ENCODE results near the gene SLC15A3. TPM values are rescaled to one million over a fixed set of nuclear protein-coding genes. Genes with fewer than 3 reads are reported as not detected.

SLC15A3 gene
- polyA plus RNA-seq, 1 of the 3 experiments (the other 2 are of a cell fraction) = not detected

DNA sequence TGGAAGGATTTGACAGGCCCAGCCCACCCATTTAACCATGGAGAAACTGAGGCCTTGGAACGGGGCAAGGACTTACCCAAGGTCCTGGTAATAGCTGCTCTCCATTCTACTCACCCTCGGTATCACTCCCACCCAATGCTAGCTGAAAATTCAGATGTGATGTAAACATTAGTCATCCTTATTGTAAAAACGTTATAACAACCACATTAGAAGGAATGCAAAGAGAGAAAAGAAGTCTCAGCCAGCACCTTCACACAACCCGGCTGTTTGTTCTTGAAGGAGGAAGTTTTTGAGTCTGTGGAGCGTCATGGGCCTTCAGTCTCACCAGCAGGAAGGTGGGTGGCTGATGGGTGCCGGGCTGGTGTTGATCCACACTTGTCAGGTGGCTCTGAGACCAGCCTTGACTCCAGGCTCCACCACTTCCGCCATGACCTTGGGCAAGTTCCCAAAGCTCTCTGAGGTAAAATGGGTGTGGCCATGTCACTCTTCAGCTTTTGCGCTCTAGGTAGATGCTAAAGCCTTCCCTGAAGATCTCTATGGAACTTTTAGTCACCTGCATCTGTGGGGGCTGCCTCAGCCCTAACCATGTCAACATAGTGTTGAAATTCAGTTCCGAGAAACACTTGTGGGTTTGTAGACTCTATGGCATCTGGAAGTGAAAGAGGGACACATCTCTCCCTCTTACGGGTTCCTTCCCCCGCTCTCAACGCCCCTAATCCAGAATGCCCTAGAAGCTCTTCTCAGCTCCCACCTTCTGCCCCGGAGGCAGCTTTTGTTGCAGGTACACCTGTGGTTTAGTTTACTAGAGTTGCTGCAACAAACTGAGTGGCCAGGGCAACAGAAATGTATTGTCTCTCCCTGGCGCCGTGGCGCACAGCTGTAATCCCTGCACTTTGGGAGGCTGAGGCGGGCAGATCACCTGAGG, 34.3 kb upstream of the SLC15A3 start (continued):
- TF ChIP-seq, protein P1, sequence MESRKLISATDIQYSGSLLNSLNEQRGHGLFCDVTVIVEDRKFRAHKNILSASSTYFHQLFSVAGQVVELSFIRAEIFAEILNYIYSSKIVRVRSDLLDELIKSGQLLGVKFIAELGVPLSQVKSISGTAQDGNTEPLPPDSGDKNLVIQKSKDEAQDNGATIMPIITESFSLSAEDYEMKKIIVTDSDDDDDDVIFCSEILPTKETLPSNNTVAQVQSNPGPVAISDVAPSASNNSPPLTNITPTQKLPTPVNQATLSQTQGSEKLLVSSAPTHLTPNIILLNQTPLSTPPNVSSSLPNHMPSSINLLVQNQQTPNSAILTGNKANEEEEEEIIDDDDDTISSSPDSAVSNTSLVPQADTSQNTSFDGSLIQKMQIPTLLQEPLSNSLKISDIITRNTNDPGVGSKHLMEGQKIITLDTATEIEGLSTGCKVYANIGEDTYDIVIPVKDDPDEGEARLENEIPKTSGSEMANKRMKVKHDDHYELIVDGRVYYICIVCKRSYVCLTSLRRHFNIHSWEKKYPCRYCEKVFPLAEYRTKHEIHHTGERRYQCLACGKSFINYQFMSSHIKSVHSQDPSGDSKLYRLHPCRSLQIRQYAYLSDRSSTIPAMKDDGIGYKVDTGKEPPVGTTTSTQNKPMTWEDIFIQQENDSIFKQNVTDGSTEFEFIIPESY (IDR thresholded peaks at IDR 0.05; ENCODE audit: borderline replicate concordance, low read depth) = no peak
- TF ChIP-seq SMC3 (IDR thresholded peaks at IDR 0.05; ENCODE audit: low read depth, low read length) = no peak

DNA sequence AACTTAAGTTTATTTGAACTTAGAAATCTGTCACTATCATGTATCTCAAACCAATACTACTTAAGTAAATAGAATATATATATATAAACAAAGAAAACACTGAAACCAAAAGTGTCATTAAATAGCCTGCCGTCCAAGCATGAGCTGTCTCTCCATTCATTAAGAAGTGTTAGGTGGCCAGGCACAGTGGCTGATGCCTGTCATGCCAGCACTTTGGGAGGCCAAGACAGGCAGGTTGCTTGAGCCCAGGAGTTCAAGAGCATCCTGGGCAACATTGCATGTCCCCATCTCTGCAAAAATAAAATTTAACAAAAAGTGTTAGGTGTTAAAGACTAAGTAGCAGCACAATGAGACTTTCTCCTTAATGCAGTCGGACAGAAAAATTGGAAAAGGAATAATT, 33.5 kb upstream of the SLC15A3 start:
- no peaks in the 10 kb centered on the region for H3K9me3 ChIP-seq
- H3K4me2 ChIP-seq = no peak overlapping the region
- WGBS (ENCODE audit: low lambda C conversion rate) = 70% methylated on average over 2 of the region's 2 CpGs
- ChIA-PET POLR2A (no interaction called here), CTCF (no interaction called here)
- H3K79me2 ChIP-seq (ENCODE audit: insufficient read depth) = no peaks in the 10 kb centered on the region
- H3K27me3 ChIP-seq (ENCODE audit: insufficient read depth) = no peaks in the 10 kb centered on the region; the same call in 1 of the 2 replicates
- H3K36me3 ChIP-seq (replicated peaks in 1 of 2; ENCODE audit: control insufficient read depth in 1 of 2, insufficient read depth in 2 of 2, low read length in 1 of 2) = no peaks in the 10 kb centered on the region
- H2AFZ ChIP-seq (ENCODE audit: low read depth) = no peak overlapping the region
- H3K4me1 ChIP-seq (ENCODE audit: control insufficient read depth in 1 of 2, insufficient read depth in 2 of 2, low read depth in 1 of 2, low read length in 1 of 2) = no peaks in the 10 kb centered on the region; a peak in 1 of 4 replicates
- H3K4me3 ChIP-seq (ENCODE audit: low read depth in 2 of 2, low read length in 1 of 2) = no peak overlapping the region
- DNase-seq = no peak
- no peaks in the 10 kb centered on the region for H4K20me1 ChIP-seq (ENCODE audit: insufficient read depth)
- H3F3A ChIP-seq (replicated peaks; ENCODE audit: insufficient read depth) = no peaks in the 10 kb centered on the region
- no peak overlapping the region for H3K27ac ChIP-seq (ENCODE audit: low read depth in 2 of 2, low read length in 1 of 2)
- no peak for TF ChIP-seq EP300 (IDR thresholded peaks at IDR 0.05; ENCODE audit: borderline replicate concordance in 1 of 2, low read depth in 1 of 2, low read length in 1 of 2)
- TF ChIP-seq, protein P2, sequence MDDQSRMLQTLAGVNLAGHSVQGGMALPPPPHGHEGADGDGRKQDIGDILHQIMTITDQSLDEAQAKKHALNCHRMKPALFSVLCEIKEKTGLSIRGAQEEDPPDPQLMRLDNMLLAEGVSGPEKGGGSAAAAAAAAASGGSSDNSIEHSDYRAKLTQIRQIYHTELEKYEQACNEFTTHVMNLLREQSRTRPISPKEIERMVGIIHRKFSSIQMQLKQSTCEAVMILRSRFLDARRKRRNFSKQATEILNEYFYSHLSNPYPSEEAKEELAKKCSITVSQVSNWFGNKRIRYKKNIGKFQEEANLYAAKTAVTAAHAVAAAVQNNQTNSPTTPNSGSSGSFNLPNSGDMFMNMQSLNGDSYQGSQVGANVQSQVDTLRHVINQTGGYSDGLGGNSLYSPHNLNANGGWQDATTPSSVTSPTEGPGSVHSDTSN (IDR thresholded peaks at IDR 0.05) = no peak
- TF ChIP-seq, protein P1 (IDR thresholded peaks at IDR 0.05; ENCODE audit: borderline replicate concordance, low read depth) = no peak
- no peaks in the 10 kb centered on the region for H3K9me2 ChIP-seq
- no peak overlapping the region for H3K9ac ChIP-seq

DNA sequence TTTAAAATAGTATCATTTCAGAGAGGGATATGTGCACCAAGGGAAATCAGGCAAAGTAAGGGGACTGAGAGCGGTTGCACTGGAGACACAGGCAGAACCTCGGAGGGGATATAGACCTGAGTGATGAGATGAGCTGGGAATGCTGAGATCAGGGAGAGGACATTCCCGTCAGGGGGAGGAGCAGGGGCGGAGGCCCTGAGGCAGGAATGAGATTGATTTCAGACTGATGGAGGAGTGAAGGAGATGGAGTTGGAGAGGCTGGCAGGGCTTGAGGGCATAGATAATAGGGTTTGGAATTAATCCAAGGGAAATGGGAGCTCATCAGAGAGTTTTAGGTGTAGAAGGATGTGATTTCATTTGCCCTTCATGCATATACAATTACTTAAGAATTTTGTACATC, 32.7 kb upstream of the SLC15A3 start:
- Histone ChIP-seq H3K9ac (no peak overlapping the region), H3K9me3 (no peaks in the 10 kb centered on the region), H3K4me1 (ENCODE audit: control insufficient read depth in 1 of 2, insufficient read depth in 2 of 2, low read depth in 1 of 2, low read length in 1 of 2) (no peaks in the 10 kb centered on the region; a peak in 1 of 4 replicates), H3K27ac (ENCODE audit: low read depth in 2 of 2, low read length in 1 of 2) (no peak overlapping the region), H3K4me2 (no peak overlapping the region), H3K79me2 (ENCODE audit: insufficient read depth) (no peaks in the 10 kb centered on the region), H3K4me3 (ENCODE audit: low read depth in 2 of 2, low read length in 1 of 2) (no peak overlapping the region), H3F3A (replicated peaks; ENCODE audit: insufficient read depth) (no peaks in the 10 kb centered on the region), H4K20me1 (ENCODE audit: insufficient read depth) (no peaks in the 10 kb centered on the region), H3K9me2 (no peaks in the 10 kb centered on the region), H2AFZ (ENCODE audit: low read depth) (no peak overlapping the region), H3K27me3 (ENCODE audit: insufficient read depth) (no peaks in the 10 kb centered on the region; the same call in 1 of the 2 replicates), H3K36me3 (replicated peaks in 1 of 2; ENCODE audit: control insufficient read depth in 1 of 2, insufficient read depth in 2 of 2, low read length in 1 of 2) (no peaks in the 10 kb centered on the region)
- POLR2A ChIA-PET = no interaction called here
- 52% methylated on average over 4 of the region's 4 CpGs for WGBS (ENCODE audit: low lambda C conversion rate)
- CTCF ChIA-PET = interaction anchor here (1.4 kb wide), 1 partner anchor 15 kb away, joined by 7 read pairs; no protein-coding TSS in a partner anchor
- no peak for DNase-seq
- TF ChIP-seq, protein P2 (IDR thresholded peaks at IDR 0.05) = no peak
- no peak for TF ChIP-seq GABPA (IDR thresholded peaks at IDR 0.05; ENCODE audit: low read depth)
- no peak for TF ChIP-seq FOSL2 (IDR thresholded peaks at IDR 0.05; ENCODE audit: borderline replicate concordance, low read depth)
- TF ChIP-seq, protein P3, sequence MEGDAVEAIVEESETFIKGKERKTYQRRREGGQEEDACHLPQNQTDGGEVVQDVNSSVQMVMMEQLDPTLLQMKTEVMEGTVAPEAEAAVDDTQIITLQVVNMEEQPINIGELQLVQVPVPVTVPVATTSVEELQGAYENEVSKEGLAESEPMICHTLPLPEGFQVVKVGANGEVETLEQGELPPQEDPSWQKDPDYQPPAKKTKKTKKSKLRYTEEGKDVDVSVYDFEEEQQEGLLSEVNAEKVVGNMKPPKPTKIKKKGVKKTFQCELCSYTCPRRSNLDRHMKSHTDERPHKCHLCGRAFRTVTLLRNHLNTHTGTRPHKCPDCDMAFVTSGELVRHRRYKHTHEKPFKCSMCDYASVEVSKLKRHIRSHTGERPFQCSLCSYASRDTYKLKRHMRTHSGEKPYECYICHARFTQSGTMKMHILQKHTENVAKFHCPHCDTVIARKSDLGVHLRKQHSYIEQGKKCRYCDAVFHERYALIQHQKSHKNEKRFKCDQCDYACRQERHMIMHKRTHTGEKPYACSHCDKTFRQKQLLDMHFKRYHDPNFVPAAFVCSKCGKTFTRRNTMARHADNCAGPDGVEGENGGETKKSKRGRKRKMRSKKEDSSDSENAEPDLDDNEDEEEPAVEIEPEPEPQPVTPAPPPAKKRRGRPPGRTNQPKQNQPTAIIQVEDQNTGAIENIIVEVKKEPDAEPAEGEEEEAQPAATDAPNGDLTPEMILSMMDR (IDR thresholded peaks at IDR 0.05) = no peak
- TF ChIP-seq RXRA (IDR thresholded peaks at IDR 0.05; ENCODE audit: borderline replicate concordance, low read depth) = no peak
- no peak for TF ChIP-seq EZH2phosphoT487 (IDR thresholded peaks at IDR 0.05; ENCODE audit: borderline replicate concordance, low read depth)
- no peak for TF ChIP-seq TEAD4 (IDR thresholded peaks at IDR 0.05; ENCODE audit: borderline replicate concordance, insufficient read depth)
- TF ChIP-seq, protein P1 (IDR thresholded peaks at IDR 0.05; ENCODE audit: borderline replicate concordance, low read depth) = no peak

Measured in SK-N-SH (cell line).